CD4-positive, alpha-beta memory T cell (primary cell): ENCODE results near the gene HOXD8. TPM values are rescaled to one million over a fixed set of nuclear protein-coding genes. Genes with fewer than 3 reads are reported as not detected.

Experiments
- CTCF ChIA-PET: fragments of 350-600 bp; sonication (Branson Sonifier 250); formaldehyde crosslinking; loops from one replicate; lab custom pipeline; 2021; ENCODE audit warnings: inconsistent platforms; ENCODE audit not compliant: partially characterized antibody; lab: Charles Lee
- POLR2A ChIA-PET: fragments of 350-600 bp; sonication (Branson Sonifier 250); formaldehyde crosslinking; loops from one replicate; lab custom pipeline; 2021; ENCODE audit not compliant: partially characterized antibody; lab: Charles Lee
- DNase-seq, 5 donors: peaks; one replicate each; pipeline versions ENCODE4 v3.0.0 to v3.0.0-alpha.2; 2020 to 2022; ENCODE audit warnings: mixed read lengths in 1 of 5
- H3K27ac ChIP-seq: one replicate; pipeline ENCODE4 v1.7.0; 2013; ENCODE audit warnings: low read depth, low read length
- H3K27me3 ChIP-seq: 2 replicates; pipeline ENCODE4 v1.7.0; 2013; ENCODE audit warnings: mild to moderate bottlenecking, low read length, moderate library complexity; ENCODE audit not compliant: insufficient read depth
- H3K36me3 ChIP-seq: 2 replicates; pipeline ENCODE4 v1.7.0; 2013; ENCODE audit warnings: mild to moderate bottlenecking, low read length, moderate library complexity; ENCODE audit not compliant: insufficient read depth
- H3K4me1 ChIP-seq: 2 replicates; pipeline ENCODE4 v1.7.0; 2013; ENCODE audit warnings: mild to moderate bottlenecking, low read length, moderate library complexity; ENCODE audit not compliant: insufficient read depth
- H3K4me3 ChIP-seq, 2 donors: one replicate each; pipeline ENCODE4 v1.7.0; 2013; ENCODE audit warnings: low read length in 2 of 2, mild to moderate bottlenecking in 1 of 2
- H3K9me3 ChIP-seq, 2 donors: one replicate each; pipeline ENCODE4 v1.7.0; 2013; ENCODE audit warnings: low read length in 2 of 2, control low read depth in 1 of 2; ENCODE audit not compliant: control insufficient read depth in 1 of 2
- H3K27ac Mint-ChIP-seq, 7 donors: one replicate each; pipeline ENCODE4 v1.8.0; 2020 to 2021; ENCODE audit warnings: mixed read lengths in 7 of 7, mild to moderate bottlenecking in 6 of 7, inconsistent platforms in 3 of 7, moderate library complexity in 3 of 7
- H3K27me3 Mint-ChIP-seq, 2 donors: one replicate each; pipeline ENCODE4 v1.8.0; 2020 to 2021; ENCODE audit warnings: mixed read lengths in 2 of 2
- H3K36me3 Mint-ChIP-seq, 2 donors: one replicate each; pipeline ENCODE4 v1.8.0; 2020 to 2021; ENCODE audit warnings: mixed read lengths in 2 of 2, inconsistent platforms in 1 of 2, mild to moderate bottlenecking in 1 of 2
- H3K4me1 Mint-ChIP-seq, 4 donors: one replicate each; pipeline ENCODE4 v1.8.0; 2020 to 2021; ENCODE audit warnings: mixed read lengths in 4 of 4, mild to moderate bottlenecking in 1 of 4
- H3K4me3 Mint-ChIP-seq, 8 donors: one replicate each; pipeline ENCODE4 v1.8.0; 2020 to 2021; ENCODE audit warnings: mixed read lengths in 8 of 8, mild to moderate bottlenecking in 7 of 8, moderate library complexity in 6 of 8, inconsistent platforms in 3 of 8
- H3K9me3 Mint-ChIP-seq, 8 donors: one replicate each; pipeline ENCODE4 v1.8.0; 2020 to 2021; ENCODE audit warnings: mixed read lengths in 8 of 8, mild to moderate bottlenecking in 5 of 8, inconsistent platforms in 3 of 8, moderate library complexity in 1 of 8
- intact Hi-C: fragments of 100-400 bp; cut with micrococcal nuclease; formaldehyde crosslinking; loops from one replicate; pipeline ENCODE4 v1.15.1; 2023
- polyA plus RNA-seq, 2 donors: library from polyadenylated mRNA; unstranded; fragments of 300-500 nt; fragmentation: Illumina TruSeq; gene quantifications; one replicate each; pipeline ENCODE4 v1.2.3, GENCODE V29; 2021
- total RNA-seq, 2 experiments: library from RNA; stranded (reverse); gene quantifications; one replicate each; pipeline ENCODE4 v1.2.3, GENCODE V29; 2021

The HOXD8 gene
- total and polyA plus RNA-seq, 4 experiments from 2014 or later, result not detected

GRCh38 chr2:176096243-176096985 is 33.1 kb upstream of the HOXD8 start:
- peak overlapping the region; percentile 51 to 87 (median 82) for H3K4me3 Mint-ChIP-seq
- POLR2A ChIA-PET, result interaction anchor here (1.2 to 1.9 kb wide), 2 partner anchors 11 to 35 kb away, joined by 3 to 5 read pairs; no protein-coding TSS in a partner anchor
- peaks cover 7 to 8% of the 10 kb centered on the region in 2 donors for H3K36me3 Mint-ChIP-seq
- CTCF ChIA-PET, result interaction anchor here (0.7 to 4.1 kb wide), 17 partner anchors 11 to 1200 kb away, joined by 3 to 111 read pairs (median 3); no protein-coding TSS in a partner anchor
- Histone ChIP-seq H3K27me3 (peaks cover 80% of the 10 kb centered on the region), H3K36me3 (no peaks in the 10 kb centered on the region), H3K9me3 (no peaks in the 10 kb centered on the region), H3K27ac (no peak overlapping the region), H3K4me3 (peak overlapping the region; percentile 1 to 54), H3K4me1 (peaks cover 27% of the 10 kb centered on the region)
- peaks cover 77 to 78% of the 10 kb centered on the region in 2 donors for H3K27me3 Mint-ChIP-seq
- peaks cover 18 to 47% (median 35%) of the 10 kb centered on the region in 4 donors for H3K4me1 Mint-ChIP-seq
- H3K27ac Mint-ChIP-seq, result peak overlapping the region in 2 of 7 donors; percentile 75 to 83
- H3K9me3 Mint-ChIP-seq, result peaks cover 0 to 41% (median 20%) of the 10 kb centered on the region in 8 donors
- intact Hi-C loops, result loop anchor here (1.0 to 2.0 kb wide), 3 partner anchors 8 to 1060 kb away; no protein-coding TSS in a partner anchor
- no peak for DNase-seq

GRCh38 chr2:176096986-176097819 is 32.3 kb upstream of the HOXD8 start:
- H3K27ac Mint-ChIP-seq, result peak overlapping the region in 3 of 7 donors; percentile 3 to 83 (median 42)
- peaks cover 12 to 39% (median 28%) of the 10 kb centered on the region in 4 donors for H3K4me1 Mint-ChIP-seq
- H3K27ac ChIP-seq, result no peak overlapping the region
- peak in 4 of 5 donors; percentile 56 to 61 (median 56) for DNase-seq
- H3K27me3 ChIP-seq, result peaks cover 78% of the 10 kb centered on the region
- ChIA-PET POLR2A (interaction anchor here (1.2 kb wide), 1 partner anchor 12 kb away, joined by 3 read pairs; no protein-coding TSS in a partner anchor), CTCF (interaction anchor here (0.5 to 4.1 kb wide), 28 partner anchors 8 to 1400 kb away, joined by 3 to 111 read pairs (median 3); partner anchors contain the start of gene LNPK)
- H3K4me1 ChIP-seq, result peaks cover 27% of the 10 kb centered on the region
- peak overlapping the region; percentile 1 to 54 for H3K4me3 ChIP-seq
- peaks cover 77 to 78% of the 10 kb centered on the region in 2 donors for H3K27me3 Mint-ChIP-seq
- no peaks in the 10 kb centered on the region for H3K9me3 ChIP-seq
- H3K4me3 Mint-ChIP-seq, result peak overlapping the region; percentile 51 to 87 (median 82)
- H3K36me3 Mint-ChIP-seq, result peaks cover 0 to 8% of the 10 kb centered on the region in 2 donors
- intact Hi-C loops, result loop anchor here (1.0 to 2.0 kb wide), 4 partner anchors 9 to 1060 kb away; no protein-coding TSS in a partner anchor
- peaks cover 0 to 34% (median 16%) of the 10 kb centered on the region in 8 donors for H3K9me3 Mint-ChIP-seq
- no peaks in the 10 kb centered on the region for H3K36me3 ChIP-seq

- Mint-ChIP-seq H3K4me1 (peaks cover 12 to 39% (median 28%) of the 10 kb centered on the region in 4 donors), H3K27me3 (peaks cover 83 to 85% of the 10 kb centered on the region in 2 donors), H3K36me3 (peaks cover 0 to 8% of the 10 kb centered on the region in 2 donors), H3K9me3 (peaks cover 0 to 34% (median 19%) of the 10 kb centered on the region in 8 donors), H3K4me3 (peak overlapping the region; percentile 51 to 87 (median 82)), H3K27ac (peak overlapping the region in 2 of 7 donors; percentile 3 to 83)
- H3K36me3 ChIP-seq, result no peaks in the 10 kb centered on the region
- no peaks in the 10 kb centered on the region for H3K9me3 ChIP-seq
- ChIA-PET POLR2A (no interaction called here), CTCF (interaction anchor here (0.5 to 4.1 kb wide), 22 partner anchors 9 to 1401 kb away, joined by 3 to 111 read pairs (median 3); partner anchors contain the start of gene LNPK)
- DNase-seq, result no peak
- H3K27ac ChIP-seq, result no peak overlapping the region
- peaks cover 27% of the 10 kb centered on the region for H3K4me1 ChIP-seq
- H3K4me3 ChIP-seq, result peak overlapping the region in 1 of 2 donors; percentile 54
- intact Hi-C loops, result loop anchor here (1.0 to 2.0 kb wide), 3 partner anchors 19 to 1061 kb away; no protein-coding TSS in a partner anchor
- H3K27me3 ChIP-seq, result peaks cover 85% of the 10 kb centered on the region
These were observed 31.6 kb upstream of the HOXD8 start for GRCh38 chr2:176097820-176098365.

GRCh38 chr2:176098366-176099158 is 30.9 kb upstream of the HOXD8 start:
- no peak for DNase-seq
- POLR2A ChIA-PET, result no interaction called here
- Mint-ChIP-seq H3K9me3 (peaks cover 0 to 28% (median 17%) of the 10 kb centered on the region in 8 donors), H3K36me3 (peaks cover 0 to 8% of the 10 kb centered on the region in 2 donors), H3K27ac (peak overlapping the region in 2 of 7 donors; percentile 29 to 83), H3K4me1 (peaks cover 12 to 33% (median 23%) of the 10 kb centered on the region in 4 donors), H3K27me3 (peaks cover 84 to 85% of the 10 kb centered on the region in 2 donors), H3K4me3 (peak overlapping the region in 4 of 8 donors; percentile 20 to 73 (median 28))
- CTCF ChIA-PET, result interaction anchor here (0.9 to 4.1 kb wide), 10 partner anchors 10 to 1401 kb away, joined by 3 to 111 read pairs (median 5); no protein-coding TSS in a partner anchor
- Histone ChIP-seq H3K9me3 (no peaks in the 10 kb centered on the region), H3K4me1 (peaks cover 23% of the 10 kb centered on the region), H3K36me3 (no peaks in the 10 kb centered on the region), H3K27me3 (peaks cover 85% of the 10 kb centered on the region), H3K27ac (no peak overlapping the region), H3K4me3 (no peak overlapping the region)
- intact Hi-C loops, result no loop called here

GRCh38 chr2:176099159-176099727 is 30.3 kb upstream of the HOXD8 start:
- H3K27me3 Mint-ChIP-seq, result peaks cover 83 to 84% of the 10 kb centered on the region in 2 donors
- peak overlapping the region in 3 of 8 donors; percentile 20 to 34 (median 21) for H3K4me3 Mint-ChIP-seq

More at GRCh38 chr2:176099159-176099727, 30.3 kb upstream of the HOXD8 start:
- Histone ChIP-seq H3K36me3 (no peaks in the 10 kb centered on the region), H3K4me1 (peaks cover 20% of the 10 kb centered on the region), H3K9me3 (no peaks in the 10 kb centered on the region), H3K27me3 (peaks cover 85% of the 10 kb centered on the region), H3K27ac (no peak overlapping the region), H3K4me3 (no peak overlapping the region)
- peak overlapping the region in 3 of 7 donors; percentile 29 to 80 (median 38) for H3K27ac Mint-ChIP-seq
- intact Hi-C loops, result no loop called here
- H3K36me3 Mint-ChIP-seq, result peaks cover 0 to 3% of the 10 kb centered on the region in 2 donors
- POLR2A ChIA-PET, result interaction anchor here (0.7 kb wide), 1 partner anchor 10 kb away, joined by 3 read pairs; no protein-coding TSS in a partner anchor
- no peak for DNase-seq
- peaks cover 12 to 32% (median 19%) of the 10 kb centered on the region in 4 donors for H3K4me1 Mint-ChIP-seq
- peaks cover 0 to 21% (median 12%) of the 10 kb centered on the region in 8 donors for H3K9me3 Mint-ChIP-seq
- CTCF ChIA-PET, result no interaction called here
